SH-SY5Y (cell line): ENCODE results near the gene SCP2.

ENCODE experiments used
- GATA2 ChIP-seq: IDR thresholded peaks from 2 replicates; pipeline ENCODE4 v1.6.1; 2011; ENCODE audit warnings: mild to moderate bottlenecking, low read depth, low read length
- GATA3 ChIP-seq: IDR thresholded peaks from 2 replicates; pipeline ENCODE4 v1.6.1; 2011; ENCODE audit warnings: low read depth, mild to moderate bottlenecking, low read length, moderate library complexity

- TF ChIP-seq GATA2, result no peak
- TF ChIP-seq GATA3, result no peak
Measured at GRCh38 chr1:52904208-52904926, 22.7 kb upstream of the SCP2 start.
